Osteoblast (primary cell): Measurements from ENCODE around the gene LATS1. TPM values are rescaled to one million over a fixed set of nuclear protein-coding genes. Genes with fewer than 3 reads are reported as not detected.

ENCODE experiments used
- DNase-seq: peaks from one replicate; pipeline ENCODE4 v3.0.0; 2011; ENCODE audit warnings: low spot score, mixed read lengths; ENCODE audit not compliant: insufficient read length; ENCODE audit errors: missing footprints
- H2AFZ ChIP-seq: 2 replicates; pipeline ENCODE4 v1.6.0; 2011; ENCODE audit warnings: mild to moderate bottlenecking, low read length
- H3K27ac ChIP-seq: 2 replicates; pipeline ENCODE4 v1.5.1; 2011; ENCODE audit warnings: mild to moderate bottlenecking, low read depth, low read length, moderate library complexity
- H3K27me3 ChIP-seq: 2 replicates; pipeline ENCODE4 v1.6.0; 2012; ENCODE audit warnings: mild to moderate bottlenecking, control low read depth, inconsistent platforms, low read length, moderate library complexity; ENCODE audit not compliant: insufficient read depth
- H3K36me3 ChIP-seq: 2 replicates; pipeline ENCODE4 v1.5.1; 2011; ENCODE audit warnings: mild to moderate bottlenecking, low read length, control low read depth, moderate library complexity; ENCODE audit not compliant: insufficient read depth
- H3K4me1 ChIP-seq: 2 replicates; pipeline ENCODE4 v1.5.1; 2011; ENCODE audit warnings: mild to moderate bottlenecking, low read length, control low read depth, moderate library complexity; ENCODE audit not compliant: insufficient read depth
- H3K4me2 ChIP-seq: 2 replicates; pipeline ENCODE4 v1.6.0; 2011; ENCODE audit warnings: mild to moderate bottlenecking, low read length; ENCODE audit not compliant: insufficient read depth
- H3K4me3 ChIP-seq: fragments of 200-600 bp; sonication (generic); 3 replicates; pipeline ENCODE4 v1.5.1; 2012; ENCODE audit warnings: mild to moderate bottlenecking, low read length, inconsistent platforms; ENCODE audit not compliant: insufficient read depth
- H3K79me2 ChIP-seq: 2 replicates; pipeline ENCODE4 v1.6.0; 2012; ENCODE audit warnings: mild to moderate bottlenecking, low read length, control low read depth, inconsistent platforms; ENCODE audit not compliant: insufficient read depth
- H3K9me3 ChIP-seq: 2 replicates; pipeline ENCODE4 v1.5.1; 2011; ENCODE audit warnings: low read depth, low read length, control low read depth
- H4K20me1 ChIP-seq: 2 replicates; pipeline ENCODE4 v1.6.0; 2012; ENCODE audit warnings: mild to moderate bottlenecking, low read length, control low read depth; ENCODE audit not compliant: insufficient read depth
- CTCF ChIP-seq: IDR thresholded peaks from 2 replicates; pipeline ENCODE4 v1.5.1; 2011; ENCODE audit warnings: mild to moderate bottlenecking, low read depth, low read length, moderate library complexity; ENCODE audit errors: extremely low read depth
- small RNA-seq: library from RNA; depleted of rRNA; stranded (forward); fragments of <200 nt; gene quantifications from one replicate; pipeline ENCODE3, GENCODE V24; 2012
- total RNA-seq: library from RNA; depleted of rRNA; stranded (reverse); fragments of >200 nt; gene quantifications from 2 replicates; pipeline ENCODE4 v1.2.3, GENCODE V29; 2012

LATS1 gene
- total RNA-seq, 1 donor = 25.0 TPM

GRCh38 chr6:149608381-149608982 is 109.4 kb downstream of the LATS1 start:
- Histone ChIP-seq H3K27me3 (no peaks in the 10 kb centered on the region), H4K20me1 (no peaks in the 10 kb centered on the region), H3K4me2 (no peak overlapping the region), H3K27ac (no peak overlapping the region), H3K4me1 (no peaks in the 10 kb centered on the region), H3K4me3 (no peak overlapping the region), H3K9me3 (no peaks in the 10 kb centered on the region), H3K79me2 (peaks cover 6% of the 10 kb centered on the region), H2AFZ (no peak overlapping the region), H3K36me3 (no peaks in the 10 kb centered on the region)
- DNase-seq = no peak
- no peak for TF ChIP-seq CTCF

Small RNA genes within 50 kb of the gene (small RNA-seq; reads per million reads assigned to genes)
- not detected for gene RF00019

Other genes with a start within 250 kb of the LATS1 start
- under 0.01 and 0.29 TPM in 2 replicates for gene ZC3H12D, start 233.1 kb downstream of the LATS1 start, total RNA-seq
- 33.3 and 34.5 TPM in 2 replicates for gene PPIL4, start 172.1 kb downstream of the LATS1 start, total RNA-seq
- 75.3 and 82.8 TPM in 2 replicates for gene GINM1, start 151.7 kb downstream of the LATS1 start, total RNA-seq
- gene KATNA1, start 69.4 kb downstream of the LATS1 start, total RNA-seq = 35.4 and 36.9 TPM in 2 replicates
- gene NUP43, start 28.4 kb upstream of the LATS1 start, total RNA-seq = 17.7 and 25.0 TPM in 2 replicates
- gene PCMT1, start 31.6 kb upstream of the LATS1 start, total RNA-seq = 91.6 and 104 TPM in 2 replicates
- gene LRP11, start 146.3 kb upstream of the LATS1 start, total RNA-seq = 39.4 and 54.2 TPM in 2 replicates
- 0.36 and 0.88 TPM in 2 replicates for gene RAET1E, start 180.0 kb upstream of the LATS1 start, total RNA-seq
- gene RAET1G, start 205.0 kb upstream of the LATS1 start, total RNA-seq = 1.5 and 1.8 TPM in 2 replicates
- gene ULBP2, start 223.9 kb upstream of the LATS1 start, total RNA-seq = 2.5 and 3.2 TPM in 2 replicates
- 0.72 and 0.88 TPM in 2 replicates for gene ULBP1, start 245.8 kb upstream of the LATS1 start, total RNA-seq